C4-2B (cell line): ENCODE results near the gene MMP15.

Source experiments
- ZFX ChIP-seq: fragments of 450-650 bp; IDR thresholded peaks from 2 replicates; pipeline ENCODE4 v1.6.1; 2017
- TF ChIP-seq, protein P1 (sequence below): fragments of 450-650 bp; conservative IDR thresholded peaks from 2 replicates; pipeline ENCODE4 v1.5.1; 2017; ENCODE audit warnings: mild to moderate bottlenecking

DNA sequence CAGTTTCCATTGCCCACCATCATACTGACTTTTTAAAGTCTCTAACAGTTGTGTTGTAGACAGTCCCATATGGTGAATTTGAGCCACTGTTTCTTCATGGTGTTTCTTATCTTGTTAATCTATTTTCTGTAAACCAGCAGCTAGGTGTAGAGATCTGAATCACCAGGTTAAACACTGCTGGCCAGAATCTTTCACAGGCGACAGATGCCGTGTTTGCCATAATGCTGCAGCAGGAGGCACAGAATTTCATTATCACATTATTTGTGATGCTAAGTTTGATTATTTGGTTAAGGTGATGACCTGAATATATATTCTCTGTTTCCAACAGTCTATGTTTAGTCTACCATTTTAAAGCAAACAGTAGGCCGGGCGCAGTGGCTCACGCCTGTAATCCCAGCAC lies 43.2 kb upstream of the MMP15 start:
- TF ChIP-seq, protein P1, sequence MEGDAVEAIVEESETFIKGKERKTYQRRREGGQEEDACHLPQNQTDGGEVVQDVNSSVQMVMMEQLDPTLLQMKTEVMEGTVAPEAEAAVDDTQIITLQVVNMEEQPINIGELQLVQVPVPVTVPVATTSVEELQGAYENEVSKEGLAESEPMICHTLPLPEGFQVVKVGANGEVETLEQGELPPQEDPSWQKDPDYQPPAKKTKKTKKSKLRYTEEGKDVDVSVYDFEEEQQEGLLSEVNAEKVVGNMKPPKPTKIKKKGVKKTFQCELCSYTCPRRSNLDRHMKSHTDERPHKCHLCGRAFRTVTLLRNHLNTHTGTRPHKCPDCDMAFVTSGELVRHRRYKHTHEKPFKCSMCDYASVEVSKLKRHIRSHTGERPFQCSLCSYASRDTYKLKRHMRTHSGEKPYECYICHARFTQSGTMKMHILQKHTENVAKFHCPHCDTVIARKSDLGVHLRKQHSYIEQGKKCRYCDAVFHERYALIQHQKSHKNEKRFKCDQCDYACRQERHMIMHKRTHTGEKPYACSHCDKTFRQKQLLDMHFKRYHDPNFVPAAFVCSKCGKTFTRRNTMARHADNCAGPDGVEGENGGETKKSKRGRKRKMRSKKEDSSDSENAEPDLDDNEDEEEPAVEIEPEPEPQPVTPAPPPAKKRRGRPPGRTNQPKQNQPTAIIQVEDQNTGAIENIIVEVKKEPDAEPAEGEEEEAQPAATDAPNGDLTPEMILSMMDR: no peak
- no peak for TF ChIP-seq ZFX
